ENCODE results near the gene RPS27A. TPM values are rescaled to one million over a fixed set of nuclear protein-coding genes. Genes with fewer than 3 reads are reported as not detected.

RPS27A gene
- 489 and 1,035 TPM in 2 replicates for total RNA-seq

GRCh38 chr2:55232084-55232862 is at the start of gene RPS27A, which contains the start of gene CLHC1:
TSS of gene RPS27A (plus strand) at chr2:55232688. CDS start at chr2:55232825, 137 bp downstream.
TSS of gene CLHC1 (minus strand) at chr2:55232293. CDS start at chr2:55222411, 9,882 bp downstream.

GRCh38 chr2:55268907-55269644 is 36.6 kb downstream of the RPS27A start, which contains the start of gene MTIF2:
TSS of gene MTIF2 (minus strand) at chr2:55269231. CDS start at chr2:55263858, 5,373 bp downstream.

Other genes with a start within 250 kb of the RPS27A start
- 334 and 451 TPM in 2 replicates for gene RTN4, start 182.2 kb upstream of the RPS27A start, total RNA-seq
- gene CLHC1, start 395 bp upstream of the RPS27A start, total RNA-seq: 8.9 and 13.5 TPM in 2 replicates
- 35.9 and 46.7 TPM in 2 replicates for gene MTIF2, start 36.5 kb downstream of the RPS27A start, total RNA-seq
- gene CCDC88A, start 187.2 kb downstream of the RPS27A start, total RNA-seq: 47.1 and 88.4 TPM in 2 replicates